Lung (tissue), 12 donors: ENCODE results near the gene LSR. TPM values are rescaled to one million over a fixed set of nuclear protein-coding genes. Genes with fewer than 3 reads are reported as not detected.

ENCODE experiments used
- ATAC-seq: fragments of 200-7000 bp; cut with Tn5 transposase; one replicate; pipeline ENCODE4 v1.9.1; 2020; ENCODE audit warnings: moderate number of reproducible peaks; ENCODE audit not compliant: insufficient read depth, low FRiP score
- DNase-seq, 3 donors: peaks; one replicate each; pipeline ENCODE4 v3.0.0-alpha.2; 2013 to 2017
- H3K27ac ChIP-seq, 2 donors: one replicate each; pipeline ENCODE4 v1.5.1; 2013; ENCODE audit warnings: mild to moderate bottlenecking in 2 of 2, moderate library complexity in 2 of 2, control low read depth in 1 of 2, inconsistent platforms in 1 of 2, low read depth in 1 of 2, low read length in 1 of 2
- H3K27me3 ChIP-seq, 3 donors: one replicate each; pipeline ENCODE4 v1.5.1; 2013; ENCODE audit warnings: low read length in 2 of 3; ENCODE audit not compliant: control insufficient read depth in 3 of 3, insufficient read depth in 3 of 3
- H3K36me3 ChIP-seq, 4 donors: one replicate each; pipeline ENCODE4 v1.5.1; 2013; ENCODE audit warnings: low read length in 4 of 4, mild to moderate bottlenecking in 1 of 4, moderate library complexity in 1 of 4; ENCODE audit not compliant: control insufficient read depth in 4 of 4, insufficient read depth in 4 of 4
- H3K4me1 ChIP-seq, 5 donors: one replicate each; pipeline ENCODE4 v1.5.1; 2013; ENCODE audit warnings: low read length in 5 of 5, mild to moderate bottlenecking in 2 of 5, moderate library complexity in 1 of 5; ENCODE audit not compliant: control insufficient read depth in 5 of 5, insufficient read depth in 5 of 5
- H3K4me3 ChIP-seq: one replicate; pipeline ENCODE4 v1.5.1; 2013; ENCODE audit warnings: mild to moderate bottlenecking, control low read depth, moderate library complexity
- H3K9ac ChIP-seq, 2 donors: one replicate each; pipeline ENCODE4 v1.5.1; 2013; ENCODE audit warnings: low read length in 2 of 2, control low read depth in 1 of 2; ENCODE audit not compliant: insufficient read depth in 1 of 2
- H3K9me3 ChIP-seq, 4 donors: one replicate each; pipeline ENCODE4 v1.5.1; 2013; ENCODE audit warnings: low read length in 3 of 4, mild to moderate bottlenecking in 1 of 4, moderate library complexity in 1 of 4; ENCODE audit not compliant: control insufficient read depth in 4 of 4, insufficient read depth in 3 of 4
- CTCF ChIP-seq: IDR thresholded peaks from 2 replicates; pipeline ENCODE4 v1.5.1; 2012; ENCODE audit warnings: mild to moderate bottlenecking; ENCODE audit errors: control extremely low read depth, extremely low read depth
- WGBS, 2 donors: extraction: QIAGEN DNeasy Blood & Tissue Kit; methylation state at CpG; one replicate each; pipeline ENCODE4 v1.1.7; 2013; 5-methylcytosine and 5-hydroxymethylcytosine counted together
- polyA plus RNA-seq, 2 donors: library from polyadenylated mRNA; stranded (reverse); fragments of 200-250 nt; gene quantifications; one replicate each; pipeline ENCODE4 v1.2.1, GENCODE V29; 2013
- total RNA-seq, 2 donors: library from RNA; depleted of rRNA in 1 of 2; stranded (reverse); fragments of >200 nt in 1 of 2; gene quantifications; one replicate each; pipeline ENCODE4 v1.2.1, GENCODE V29; 2014 to 2021
- donor health status: control.
- donor health status: control.
- donor health status: Bipolar disorder and iron deficiency.
- donor health status: healthy.
- donor health status: DM: yes; HTN: yes; CAD: no.

The LSR gene
- total and polyA plus RNA-seq, 4 donors: 30.8 to 82.0 (median 68.7) TPM

DNA sequence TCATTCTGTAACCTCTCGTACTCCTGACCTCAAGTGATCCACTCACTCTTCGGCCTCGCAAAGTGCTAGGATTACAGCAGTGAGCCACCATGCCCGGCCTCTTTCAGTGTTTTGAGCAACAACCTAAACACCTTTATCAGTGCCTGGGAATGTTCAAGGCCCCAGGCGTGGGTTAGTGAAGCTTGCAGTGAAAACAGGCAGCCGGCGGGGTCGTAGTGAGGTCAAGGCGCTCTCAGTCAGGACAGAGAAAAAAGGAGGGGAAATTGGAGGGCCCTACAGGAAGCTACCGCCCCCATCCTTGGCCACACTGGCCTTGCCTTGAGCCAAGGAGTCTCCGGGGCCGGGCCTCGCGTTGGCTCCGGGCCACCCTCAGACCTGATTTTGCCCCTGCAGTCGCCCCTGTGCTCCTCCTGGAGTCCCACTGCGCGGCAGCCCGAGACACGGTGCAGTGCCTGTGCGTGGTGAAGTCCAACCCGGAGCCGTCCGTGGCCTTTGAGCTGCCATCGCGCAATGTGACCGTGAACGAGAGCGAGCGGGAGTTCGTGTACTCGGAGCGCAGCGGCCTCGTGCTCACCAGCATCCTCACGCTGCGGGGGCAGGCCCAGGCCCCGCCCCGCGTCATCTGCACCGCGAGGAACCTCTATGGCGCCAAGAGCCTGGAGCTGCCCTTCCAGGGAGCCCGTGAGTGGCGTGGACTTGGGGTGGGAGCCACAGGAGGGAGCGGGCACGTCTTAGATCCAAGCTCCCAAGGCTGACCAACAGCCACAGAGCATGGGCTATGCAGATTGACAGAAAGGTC, 60.9 kb downstream of the LSR start:
- H3K9ac ChIP-seq: peak overlapping the region; percentile 11 to 16
- no peak for TF ChIP-seq CTCF
- H3K9me3 ChIP-seq: peaks cover 0 to 3% (median 0%) of the 10 kb centered on the region in 4 donors
- H3K36me3 ChIP-seq: no peaks in the 10 kb centered on the region
- no peak overlapping the region for H3K4me3 ChIP-seq
- peak; percentile 87 to 94 (median 93) for DNase-seq
- 69 to 78% methylated on average over 46 to 47 of the region's 47 CpGs for WGBS, 2 donors
- H3K4me1 ChIP-seq: peaks cover 0 to 49% (median 25%) of the 10 kb centered on the region in 5 donors
- H3K27me3 ChIP-seq: no peaks in the 10 kb centered on the region
- H3K27ac ChIP-seq: no peak overlapping the region
- ATAC-seq: peak; percentile 22

DNA sequence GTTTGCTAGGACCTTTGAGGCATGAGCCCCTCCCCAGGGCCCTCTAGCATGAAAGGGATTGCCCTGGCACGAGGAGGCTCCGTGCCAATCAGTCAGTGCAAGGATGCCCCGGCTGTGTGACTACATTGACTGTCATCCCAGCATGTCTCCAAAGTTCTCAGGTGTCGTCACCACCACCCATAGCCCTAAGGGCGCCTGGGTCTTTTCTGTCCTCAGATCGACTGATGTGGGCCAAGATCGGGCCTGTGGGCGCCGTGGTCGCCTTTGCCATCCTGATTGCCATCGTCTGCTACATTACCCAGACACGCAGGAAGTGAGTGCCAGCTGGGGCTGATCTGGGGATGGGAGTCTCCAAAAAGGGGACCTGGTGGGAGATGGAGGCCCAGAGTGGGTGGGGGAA, 61.5 kb downstream of the LSR start:
- Histone ChIP-seq H3K27ac (no peak overlapping the region), H3K9ac (peak overlapping the region in 1 of 2 donors; percentile 39), H3K36me3 (no peaks in the 10 kb centered on the region), H3K27me3 (no peaks in the 10 kb centered on the region), H3K4me1 (peaks cover 0 to 49% (median 25%) of the 10 kb centered on the region in 5 donors), H3K4me3 (no peak overlapping the region), H3K9me3 (peaks cover 0 to 3% (median 0%) of the 10 kb centered on the region in 4 donors)
- 67 to 82% methylated on average over 12 of the region's 12 CpGs for WGBS, 2 donors
- no peak for DNase-seq
- no peak for TF ChIP-seq CTCF
- ATAC-seq: no peak

DNA sequence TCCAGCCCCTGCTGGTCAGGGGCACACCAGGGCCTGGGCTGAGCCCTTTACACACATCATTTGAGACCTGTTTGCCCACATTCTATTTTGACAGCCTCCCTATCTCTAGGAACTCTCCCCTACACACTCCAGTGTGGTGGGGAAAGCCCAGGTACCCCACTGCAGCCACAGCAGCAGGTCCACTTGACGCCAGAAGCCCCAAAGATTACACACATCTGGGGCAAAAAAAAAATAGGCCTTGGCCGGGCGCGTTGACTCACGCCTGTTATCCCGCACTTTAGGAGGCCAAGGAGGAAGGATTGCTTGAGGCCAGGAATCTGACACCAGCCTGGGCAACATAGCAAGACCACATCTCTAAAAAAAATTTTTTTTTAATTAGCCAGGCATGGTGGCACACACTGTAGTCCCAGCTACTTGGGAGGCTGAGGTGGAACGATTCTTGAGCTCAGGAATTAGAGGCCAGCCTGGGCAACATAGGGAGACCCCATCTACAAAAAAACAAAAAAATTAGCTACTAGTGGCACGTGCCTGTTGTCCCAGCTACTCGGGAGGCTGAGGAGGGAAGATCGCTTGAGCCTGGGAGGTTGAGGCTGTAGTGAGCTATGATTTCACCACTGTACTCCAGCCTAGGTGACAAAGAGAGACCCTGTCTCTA, 62.1 kb downstream of the LSR start:
- Histone ChIP-seq H3K9me3 (peaks cover 0 to 3% (median 0%) of the 10 kb centered on the region in 4 donors), H3K9ac (peak overlapping the region in 1 of 2 donors; percentile 39), H3K4me3 (no peak overlapping the region), H3K4me1 (peaks cover 0 to 53% (median 25%) of the 10 kb centered on the region in 5 donors), H3K36me3 (no peaks in the 10 kb centered on the region), H3K27me3 (no peaks in the 10 kb centered on the region), H3K27ac (no peak overlapping the region)
- ATAC-seq: no peak
- DNase-seq: no peak
- WGBS, 2 donors: 91 to 94% methylated on average over 10 of the region's 10 CpGs
- TF ChIP-seq CTCF: no peak
